ENCODE results near the gene LIMA1. TPM values are rescaled to one million over a fixed set of nuclear protein-coding genes. Genes with fewer than 3 reads are reported as not detected.

LIMA1 gene
- total RNA-seq, 2 experiments from 2014 or later: 6.2 to 20.4 TPM

GRCh38 chr12:50203691-50204090, 79.6 kb downstream of the LIMA1 start:
- H3K9me3 ChIP-seq (ENCODE audit: low read length): peaks cover 4% of the 10 kb centered on the region; the same call in 1 of the 2 replicates
- DNase-seq (ENCODE audit: low spot score): no peak
- H3K9me2 ChIP-seq (ENCODE audit: insufficient read depth, low read length): no peaks in the 10 kb centered on the region
- no peaks in the 10 kb centered on the region for H3K4me1 ChIP-seq (ENCODE audit: insufficient read depth, low read length, poor library complexity, severe bottlenecking)
- H3K4me3 ChIP-seq (ENCODE audit: low read depth, low read length, poor library complexity, severe bottlenecking): no peak overlapping the region
- peaks cover 59% of the 10 kb centered on the region for H3K36me3 ChIP-seq (ENCODE audit: insufficient read depth, low read length)
- no peak overlapping the region for H3K4me2 ChIP-seq (ENCODE audit: low read length)
- no peak overlapping the region for H2AFZ ChIP-seq (ENCODE audit: low read length)
- POLR2A ChIA-PET: interaction anchor here (0.7 kb wide), 1 partner anchor 178 kb away, joined by 3 read pairs; the partner anchor contains the start of gene RACGAP1
- TSS peak; percentile 27 for BruUV-seq (replicated peaks)
- H3K27ac ChIP-seq (ENCODE audit: low read depth, low read length, poor library complexity, severe bottlenecking): no peak overlapping the region
- H4K20me1 ChIP-seq (ENCODE audit: insufficient read depth, low read length): no peaks in the 10 kb centered on the region
- CTCF ChIA-PET (ENCODE audit: unreplicated experiment): no interaction called here
- intact Hi-C loops (cut with micrococcal nuclease; ENCODE audit: unreplicated experiment): no loop called here
- TF ChIP-seq CTCF (conservative IDR thresholded peaks at IDR 0.05; ENCODE audit: low read length) (no peak), EZH2phosphoT487 (IDR thresholded peaks at IDR 0.05; ENCODE audit: borderline replicate concordance, low read depth, low read length) (no peak)
- H3K79me2 ChIP-seq (ENCODE audit: insufficient read depth, low read depth, low read length): no peaks in the 10 kb centered on the region

- no peaks in the 10 kb centered on the region for H3K4me1 ChIP-seq (ENCODE audit: insufficient read depth, low read length, poor library complexity, severe bottlenecking)
- no peaks in the 10 kb centered on the region for H3K9me2 ChIP-seq (ENCODE audit: insufficient read depth, low read length)
- no TSS peak for BruUV-seq (replicated peaks)
- no peak for DNase-seq (ENCODE audit: low spot score)
- no peaks in the 10 kb centered on the region for H4K20me1 ChIP-seq (ENCODE audit: insufficient read depth, low read length)
- TF ChIP-seq CTCF (conservative IDR thresholded peaks at IDR 0.05; ENCODE audit: low read length): no peak
- no peak for TF ChIP-seq EZH2phosphoT487 (IDR thresholded peaks at IDR 0.05; ENCODE audit: borderline replicate concordance, low read depth, low read length)
- H3K9me3 ChIP-seq (ENCODE audit: low read length): no peaks in the 10 kb centered on the region
- no peak overlapping the region for H2AFZ ChIP-seq (ENCODE audit: low read length)
- CTCF ChIA-PET (ENCODE audit: unreplicated experiment): no interaction called here
- H3K36me3 ChIP-seq (ENCODE audit: insufficient read depth, low read length): peaks cover 74% of the 10 kb centered on the region
- H3K27ac ChIP-seq (ENCODE audit: low read depth, low read length, poor library complexity, severe bottlenecking): no peak overlapping the region
- no peak overlapping the region for H3K4me3 ChIP-seq (ENCODE audit: low read depth, low read length, poor library complexity, severe bottlenecking)
- H3K79me2 ChIP-seq (ENCODE audit: insufficient read depth, low read depth, low read length): no peaks in the 10 kb centered on the region
- POLR2A ChIA-PET: no interaction called here
- no peak overlapping the region for H3K4me2 ChIP-seq (ENCODE audit: low read length)
- intact Hi-C loops (cut with micrococcal nuclease; ENCODE audit: unreplicated experiment): no loop called here
Observed at GRCh38 chr12:50201987-50202521, 81.3 kb downstream of the LIMA1 start.

- Histone ChIP-seq H3K27ac (ENCODE audit: low read depth, low read length, poor library complexity, severe bottlenecking) (no peak overlapping the region), H3K4me1 (ENCODE audit: insufficient read depth, low read length, poor library complexity, severe bottlenecking) (no peaks in the 10 kb centered on the region), H3K4me3 (ENCODE audit: low read depth, low read length, poor library complexity, severe bottlenecking) (no peak overlapping the region), H2AFZ (ENCODE audit: low read length) (no peak overlapping the region), H3K4me2 (ENCODE audit: low read length) (no peak overlapping the region), H3K9me2 (ENCODE audit: insufficient read depth, low read length) (no peaks in the 10 kb centered on the region), H3K9me3 (ENCODE audit: low read length) (no peaks in the 10 kb centered on the region), H4K20me1 (ENCODE audit: insufficient read depth, low read length) (no peaks in the 10 kb centered on the region), H3K79me2 (ENCODE audit: insufficient read depth, low read depth, low read length) (no peaks in the 10 kb centered on the region), H3K36me3 (ENCODE audit: insufficient read depth, low read length) (peaks cover 79% of the 10 kb centered on the region)
- BruUV-seq (replicated peaks): no TSS peak
- no peak for DNase-seq (ENCODE audit: low spot score)
- ChIA-PET CTCF (ENCODE audit: unreplicated experiment) (no interaction called here), POLR2A (interaction anchor here (0.6 kb wide), 1 partner anchor 108 kb away, joined by 3 read pairs; no protein-coding TSS in a partner anchor)
- TF ChIP-seq EZH2phosphoT487 (IDR thresholded peaks at IDR 0.05; ENCODE audit: borderline replicate concordance, low read depth, low read length): no peak
- TF ChIP-seq CTCF (conservative IDR thresholded peaks at IDR 0.05; ENCODE audit: low read length): no peak
- intact Hi-C loops (cut with micrococcal nuclease; ENCODE audit: unreplicated experiment): no loop called here
Observed at GRCh38 chr12:50200552-50201273, 82.6 kb downstream of the LIMA1 start.
